Epithelial cell of proximal tubule (primary cell): ENCODE results near the gene SORCS3. TPM values are rescaled to one million over a fixed set of nuclear protein-coding genes. Genes with fewer than 3 reads are reported as not detected.

Source experiments
- DNase-seq: peaks from one replicate; pipeline ENCODE4 v3.0.0-alpha.2; 2011; ENCODE audit warnings: low read depth
- H3K4me3 ChIP-seq: 2 replicates; pipeline ENCODE4 v1.5.1; 2011; ENCODE audit warnings: low read depth, mild to moderate bottlenecking, low read length
- CTCF ChIP-seq: conservative IDR thresholded peaks from 2 replicates; pipeline ENCODE4 v1.5.1; 2012; ENCODE audit warnings: low read depth, mild to moderate bottlenecking, low read length
- total RNA-seq: library from RNA; depleted of rRNA; stranded (reverse); fragments of >200 nt; gene quantifications from 2 replicates; pipeline ENCODE4 v1.2.3, GENCODE V29; 2015

The SORCS3 gene
- total RNA-seq, 1 donor from 2014 or later: 0.06 TPM

- no peak for TF ChIP-seq CTCF
- no peak overlapping the region for H3K4me3 ChIP-seq
- DNase-seq: no peak
These were observed 385.5 kb downstream of the SORCS3 start for GRCh38 chr10:105026566-105026965.

GRCh38 chr10:105029286-105029685, 388.2 kb downstream of the SORCS3 start:
- TF ChIP-seq CTCF: no peak
- no peak for DNase-seq
- no peak overlapping the region for H3K4me3 ChIP-seq

DNA sequence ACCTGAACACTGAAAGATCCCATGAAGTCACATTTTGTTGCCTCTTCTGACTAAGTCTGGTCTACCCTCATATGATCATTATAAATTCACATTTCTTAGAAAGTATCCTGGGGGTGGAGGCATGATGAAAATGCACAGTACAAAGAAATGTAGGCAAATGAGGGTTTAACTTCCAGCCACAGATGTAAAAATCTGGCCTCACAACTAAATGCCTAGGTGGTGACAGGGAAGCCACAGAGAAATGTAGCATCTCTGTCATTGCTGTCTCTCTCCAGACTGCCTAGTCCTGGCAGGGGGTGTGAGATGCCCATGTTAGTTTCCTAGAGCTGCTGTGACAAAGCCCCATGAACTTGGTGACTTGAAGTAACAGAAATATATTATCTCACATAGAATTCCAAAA, 395.9 kb downstream of the SORCS3 start:
- no peak for DNase-seq
- no peak overlapping the region for H3K4me3 ChIP-seq
- no peak for TF ChIP-seq CTCF

DNA sequence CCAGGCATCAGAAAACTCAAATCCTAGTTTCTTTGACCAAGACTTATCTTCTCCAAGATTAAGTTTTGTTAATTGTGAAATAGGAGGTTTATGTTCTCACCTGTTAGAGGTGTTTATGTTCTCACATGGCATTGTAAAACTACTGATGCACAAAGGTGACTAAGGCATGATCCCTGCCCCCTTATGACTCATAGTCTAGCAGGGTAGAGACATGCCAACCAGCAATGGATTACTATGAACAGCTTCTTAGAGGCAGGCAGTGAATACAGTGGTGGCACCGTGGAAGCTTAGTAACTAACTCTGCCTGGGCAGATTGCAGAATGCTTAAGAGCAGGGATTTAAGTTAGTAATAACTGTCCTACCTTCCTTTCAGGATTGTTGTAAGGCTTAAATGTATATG, 400.9 kb downstream of the SORCS3 start:
- DNase-seq: peak; percentile 92
- no peak for TF ChIP-seq CTCF

GRCh38 chr10:105042906-105043552, 401.9 kb downstream of the SORCS3 start:
- H3K4me3 ChIP-seq: no peak overlapping the region
- DNase-seq: peak; percentile 47
- no peak for TF ChIP-seq CTCF

More for the DNA sequence above, 400.9 kb downstream of the SORCS3 start:
- H3K4me3 ChIP-seq: no peak overlapping the region

DNA sequence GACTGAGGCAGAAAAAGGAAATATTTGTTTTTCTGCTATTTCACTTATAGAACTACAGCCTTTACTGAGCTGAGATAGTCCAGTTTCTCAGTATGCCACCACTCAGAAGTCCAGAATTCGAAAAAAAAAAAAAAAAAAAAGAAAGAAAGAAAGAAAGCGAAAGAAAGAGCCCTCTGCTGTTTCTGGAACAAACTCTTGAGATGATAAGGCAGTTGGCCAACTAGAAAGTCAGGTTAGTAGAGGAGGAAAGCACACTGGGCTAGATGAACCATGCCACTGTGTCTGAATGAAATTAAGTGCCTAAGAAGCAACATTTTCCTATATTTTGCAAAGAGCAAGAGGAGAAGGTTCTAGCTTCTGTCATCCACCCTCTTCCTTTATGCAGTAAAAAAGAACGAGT, 403.8 kb downstream of the SORCS3 start:
- TF ChIP-seq CTCF: no peak
- DNase-seq: no peak
- H3K4me3 ChIP-seq: no peak overlapping the region

GRCh38 chr10:105056413-105056812, 415.3 kb downstream of the SORCS3 start:
- no peak overlapping the region for H3K4me3 ChIP-seq
- TF ChIP-seq CTCF: no peak
- no peak for DNase-seq
